Glutamatergic neuron (in vitro differentiated cells): ENCODE data around the gene ONECUT3. TPM values are rescaled to one million over a fixed set of nuclear protein-coding genes. Genes with fewer than 3 reads are reported as not detected.

Experiments used
- DNase-seq: peaks from one replicate; pipeline ENCODE4 v3.0.0; 2022
- H3K27ac Mint-ChIP-seq: one replicate; pipeline ENCODE4 v1.8.0; 2020; ENCODE audit warnings: mild to moderate bottlenecking, mixed read lengths, inconsistent platforms; ENCODE audit not compliant: unreplicated experiment
- H3K27me3 Mint-ChIP-seq: one replicate; pipeline ENCODE4 v1.8.0; 2020; ENCODE audit warnings: mild to moderate bottlenecking, moderate library complexity, mixed read lengths, inconsistent platforms; ENCODE audit not compliant: unreplicated experiment
- H3K36me3 Mint-ChIP-seq: one replicate; pipeline ENCODE4 v1.8.0; 2020; ENCODE audit warnings: mild to moderate bottlenecking, mixed read lengths, inconsistent platforms; ENCODE audit not compliant: unreplicated experiment
- H3K4me1 Mint-ChIP-seq: one replicate; pipeline ENCODE4 v1.8.0; 2020; ENCODE audit warnings: mild to moderate bottlenecking, low read depth, mixed read lengths, inconsistent platforms; ENCODE audit not compliant: unreplicated experiment
- H3K4me3 Mint-ChIP-seq: one replicate; pipeline ENCODE4 v1.8.0; 2020; ENCODE audit warnings: mild to moderate bottlenecking, mixed read lengths, inconsistent platforms; ENCODE audit not compliant: unreplicated experiment
- H3K9me3 Mint-ChIP-seq: one replicate; pipeline ENCODE4 v1.8.0; 2020; ENCODE audit warnings: mild to moderate bottlenecking, moderate library complexity, mixed read lengths, inconsistent platforms; ENCODE audit not compliant: unreplicated experiment
- total RNA-seq: library from RNA; stranded (reverse); fragmentation: NEBNext Ultra II Directional; extraction: Animal tissue kit (Norgen Biotek cat#: 25700); gene quantifications from one replicate; pipeline ENCODE4 v1.2.1, GENCODE V29; 2021; ENCODE audit not compliant: unreplicated experiment
- TF ChIP-seq, protein P1 (sequence below): fragments of 200-600 bp; sonication (generic); IDR thresholded peaks from one replicate; pipeline ENCODE4 v1.5.0; 2021; ENCODE audit not compliant: partially characterized antibody, unreplicated experiment

ONECUT3 gene
- total RNA-seq, 1 donor from 2014 or later = 15.4 TPM

DNA sequence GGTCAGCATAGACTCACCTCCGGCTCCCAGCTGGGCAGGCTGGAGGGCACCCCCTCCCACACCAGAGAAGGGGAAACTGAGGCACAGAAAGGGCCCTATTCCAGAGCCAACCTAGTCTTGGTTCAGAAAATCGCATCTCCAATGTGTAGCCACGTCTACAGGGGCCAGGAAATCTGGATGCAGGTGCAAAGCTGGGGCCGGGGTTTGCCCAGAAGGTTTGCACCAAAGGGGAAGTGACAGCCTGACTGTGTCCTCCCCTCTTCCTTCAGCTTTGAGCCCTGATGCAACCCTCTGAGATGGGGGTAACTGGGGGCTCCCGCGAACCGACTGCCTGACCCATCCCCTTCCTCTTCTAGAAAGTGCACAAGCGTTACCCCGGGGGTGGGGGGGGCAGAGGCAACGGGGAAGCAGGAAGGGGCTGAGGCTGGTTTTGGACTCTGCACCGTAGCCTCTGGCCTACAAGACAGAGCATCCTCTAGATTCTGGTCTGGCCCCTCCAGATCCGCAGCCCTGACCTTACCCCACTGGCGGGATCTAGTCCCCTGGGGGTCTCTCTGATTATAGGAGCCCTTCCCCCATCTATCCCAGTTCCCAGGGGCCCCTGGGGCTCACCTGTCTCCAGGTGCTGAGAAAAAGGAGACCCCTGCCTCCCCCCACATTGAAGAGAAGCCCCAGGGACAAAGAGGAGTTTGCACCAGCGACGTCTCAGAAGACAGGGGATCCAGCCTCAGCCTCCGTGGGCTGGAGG lies 1.1 kb upstream of the ONECUT3 start:
- DNase-seq = no peak
- Mint-ChIP-seq H3K4me3 (no peak overlapping the region), H3K36me3 (peaks cover 5% of the 10 kb centered on the region), H3K9me3 (peaks cover 7% of the 10 kb centered on the region), H3K27ac (no peak overlapping the region), H3K4me1 (peaks cover 13% of the 10 kb centered on the region), H3K27me3 (peaks cover 13% of the 10 kb centered on the region)
- TF ChIP-seq, protein P1, sequence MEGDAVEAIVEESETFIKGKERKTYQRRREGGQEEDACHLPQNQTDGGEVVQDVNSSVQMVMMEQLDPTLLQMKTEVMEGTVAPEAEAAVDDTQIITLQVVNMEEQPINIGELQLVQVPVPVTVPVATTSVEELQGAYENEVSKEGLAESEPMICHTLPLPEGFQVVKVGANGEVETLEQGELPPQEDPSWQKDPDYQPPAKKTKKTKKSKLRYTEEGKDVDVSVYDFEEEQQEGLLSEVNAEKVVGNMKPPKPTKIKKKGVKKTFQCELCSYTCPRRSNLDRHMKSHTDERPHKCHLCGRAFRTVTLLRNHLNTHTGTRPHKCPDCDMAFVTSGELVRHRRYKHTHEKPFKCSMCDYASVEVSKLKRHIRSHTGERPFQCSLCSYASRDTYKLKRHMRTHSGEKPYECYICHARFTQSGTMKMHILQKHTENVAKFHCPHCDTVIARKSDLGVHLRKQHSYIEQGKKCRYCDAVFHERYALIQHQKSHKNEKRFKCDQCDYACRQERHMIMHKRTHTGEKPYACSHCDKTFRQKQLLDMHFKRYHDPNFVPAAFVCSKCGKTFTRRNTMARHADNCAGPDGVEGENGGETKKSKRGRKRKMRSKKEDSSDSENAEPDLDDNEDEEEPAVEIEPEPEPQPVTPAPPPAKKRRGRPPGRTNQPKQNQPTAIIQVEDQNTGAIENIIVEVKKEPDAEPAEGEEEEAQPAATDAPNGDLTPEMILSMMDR = no peak

DNA sequence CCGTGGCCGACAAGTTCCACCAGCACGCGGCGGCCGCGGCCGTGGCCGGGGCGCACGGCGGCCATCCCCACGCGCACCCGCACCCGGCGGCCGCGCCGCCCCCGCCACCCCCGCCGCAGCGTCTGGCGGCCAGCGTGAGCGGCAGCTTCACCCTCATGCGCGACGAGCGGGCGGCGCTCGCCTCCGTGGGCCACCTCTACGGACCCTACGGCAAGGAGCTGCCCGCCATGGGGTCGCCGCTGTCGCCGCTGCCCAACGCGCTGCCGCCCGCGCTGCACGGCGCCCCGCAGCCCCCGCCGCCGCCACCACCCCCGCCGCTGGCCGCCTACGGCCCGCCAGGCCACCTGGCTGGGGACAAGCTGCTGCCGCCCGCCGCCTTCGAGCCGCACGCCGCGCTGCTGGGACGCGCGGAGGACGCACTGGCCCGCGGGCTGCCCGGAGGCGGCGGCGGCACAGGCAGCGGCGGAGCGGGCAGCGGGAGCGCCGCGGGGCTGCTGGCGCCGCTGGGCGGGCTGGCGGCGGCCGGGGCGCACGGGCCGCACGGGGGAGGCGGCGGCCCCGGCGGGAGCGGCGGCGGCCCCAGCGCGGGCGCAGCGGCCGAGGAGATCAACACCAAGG lies 821 bp downstream of the ONECUT3 start:
- Mint-ChIP-seq H3K4me3 (peak overlapping the region; percentile 86), H3K27me3 (peaks cover 15% of the 10 kb centered on the region)
- TF ChIP-seq, protein P1 = no peak

DNA sequence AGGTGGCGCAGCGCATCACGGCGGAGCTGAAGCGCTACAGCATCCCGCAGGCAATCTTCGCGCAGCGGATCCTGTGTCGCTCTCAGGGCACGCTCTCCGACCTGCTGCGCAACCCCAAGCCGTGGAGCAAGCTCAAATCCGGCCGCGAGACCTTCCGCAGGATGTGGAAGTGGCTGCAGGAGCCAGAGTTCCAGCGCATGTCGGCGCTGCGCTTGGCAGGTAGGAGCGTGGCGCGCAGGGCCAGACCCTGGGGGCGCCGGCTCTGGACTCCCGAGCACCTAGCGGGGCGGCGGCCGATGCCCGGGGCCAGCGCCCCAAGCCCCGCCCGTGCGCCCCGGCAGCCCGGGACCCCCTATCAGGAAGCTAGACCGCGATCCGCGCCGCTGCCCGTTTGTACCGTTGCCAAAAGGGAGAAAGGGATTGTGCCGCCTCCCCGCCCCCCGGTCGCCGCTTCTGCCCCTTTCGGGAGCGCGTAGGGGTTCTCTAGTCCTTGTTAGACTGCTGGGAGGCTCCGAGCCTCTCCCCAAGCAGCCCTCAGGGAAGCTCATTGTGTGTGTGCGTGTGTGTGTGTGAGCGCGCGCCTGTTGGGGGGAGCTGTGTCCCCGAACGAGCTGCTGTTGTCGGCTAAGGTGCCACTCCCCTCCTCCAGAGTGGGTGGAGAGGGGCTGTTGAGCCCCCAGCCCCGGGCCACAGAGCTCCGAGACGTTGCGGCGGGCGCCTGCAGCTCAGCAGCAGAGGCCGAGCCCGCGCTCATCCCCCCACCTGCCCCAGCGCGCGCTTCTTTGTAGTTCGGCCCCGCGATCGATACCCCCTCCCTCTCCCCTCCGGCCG lies 1.5 kb downstream of the ONECUT3 start:
- TF ChIP-seq, protein P1 = no peak
- H3K4me3 Mint-ChIP-seq = peak overlapping the region; percentile 88

More for the DNA sequence above, 821 bp downstream of the ONECUT3 start:
- Mint-ChIP-seq H3K27ac (no peak overlapping the region), H3K4me1 (peaks cover 16% of the 10 kb centered on the region), H3K9me3 (peaks cover 7% of the 10 kb centered on the region), H3K36me3 (peaks cover 5% of the 10 kb centered on the region)
- no peak for DNase-seq

DNA sequence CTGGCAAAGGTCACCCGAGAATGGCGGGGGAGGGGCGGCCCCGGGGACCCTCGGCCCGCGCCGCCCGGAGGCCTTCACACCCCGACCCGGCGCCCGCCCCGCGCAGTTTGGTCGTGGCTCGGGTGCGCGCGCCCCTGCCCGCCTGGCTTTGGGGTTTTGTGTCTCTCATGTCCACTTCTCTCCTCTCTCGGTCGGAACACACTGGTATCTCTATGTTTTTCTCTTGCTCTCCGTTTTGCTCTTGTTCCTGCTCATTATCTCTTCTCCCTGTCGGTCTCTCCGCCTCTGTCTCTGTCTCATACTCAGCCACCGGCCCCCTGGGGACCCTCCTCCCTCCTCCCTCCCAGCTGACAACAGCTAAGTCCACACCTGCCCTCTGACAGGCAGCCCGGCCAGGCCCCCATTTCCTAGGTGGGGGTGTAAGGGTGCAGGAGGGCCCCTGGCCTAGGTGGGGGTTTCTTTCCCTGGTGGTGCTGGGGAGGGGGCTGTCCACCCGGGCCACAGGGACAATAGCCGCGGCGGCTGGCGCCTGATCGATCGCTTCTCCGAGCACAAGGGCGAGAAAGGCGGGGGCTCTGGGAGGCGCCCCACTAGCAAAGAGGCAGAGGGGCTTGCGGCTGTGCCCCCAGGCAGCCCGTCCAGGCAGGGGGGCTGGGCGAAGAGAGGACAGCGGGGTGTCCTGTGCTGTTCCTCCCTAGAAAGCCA lies 2.3 kb downstream of the ONECUT3 start:
- peak overlapping the region; percentile 98 for H3K4me3 Mint-ChIP-seq
- peaks cover 7% of the 10 kb centered on the region for H3K9me3 Mint-ChIP-seq
- DNase-seq = peak; percentile 87
- TF ChIP-seq, protein P1 = no peak
- H3K36me3 Mint-ChIP-seq = peaks cover 5% of the 10 kb centered on the region
- H3K27ac Mint-ChIP-seq = peak overlapping the region; percentile 94
- peaks cover 13% of the 10 kb centered on the region for H3K4me1 Mint-ChIP-seq
- H3K27me3 Mint-ChIP-seq = peaks cover 16% of the 10 kb centered on the region

More for the DNA sequence above, 1.5 kb downstream of the ONECUT3 start:
- H3K27ac Mint-ChIP-seq = peak overlapping the region; percentile 81
- peaks cover 15% of the 10 kb centered on the region for H3K27me3 Mint-ChIP-seq
- peaks cover 7% of the 10 kb centered on the region for H3K9me3 Mint-ChIP-seq
- DNase-seq = no peak
- H3K4me1 Mint-ChIP-seq = peaks cover 16% of the 10 kb centered on the region
- H3K36me3 Mint-ChIP-seq = peaks cover 5% of the 10 kb centered on the region
